Left ventricle myocardium inferior (tissue), 1 donor: ENCODE data around the gene TLR5. TPM values are rescaled to one million over a fixed set of nuclear protein-coding genes. Genes with fewer than 3 reads are reported as not detected.

ENCODE experiments used
- DNase-seq: peaks from one replicate; pipeline ENCODE4 v3.0.0-alpha.2; 2020
- H3K27ac ChIP-seq: fragments of 200-600 bp; replicated peaks from 2 replicates; pipeline ENCODE4 v1.8.0; 2021
- H3K27me3 ChIP-seq: fragments of 200-600 bp; 2 replicates; pipeline ENCODE4 v1.8.0; 2021; ENCODE audit warnings: low read depth
- H3K36me3 ChIP-seq: fragments of 200-600 bp; 2 replicates; pipeline ENCODE4 v1.8.0; 2021
- H3K4me1 ChIP-seq: fragments of 200-600 bp; 2 replicates; pipeline ENCODE4 v1.8.0; 2021
- H3K4me3 ChIP-seq: fragments of 200-600 bp; 2 replicates; pipeline ENCODE4 v1.8.0; 2021; ENCODE audit warnings: mild to moderate bottlenecking, moderate library complexity
- H3K9me3 ChIP-seq: fragments of 200-600 bp; replicated peaks from 2 replicates; pipeline ENCODE4 v1.8.0; 2021
- intact Hi-C: fragments of 100-400 bp; cut with micrococcal nuclease; formaldehyde crosslinking; loops from one replicate; pipeline ENCODE4 v1.11.0; 2022
- total RNA-seq: library from RNA; stranded (reverse); fragmentation: NEBNext Ultra II Directional; extraction: Animal tissue kit (Norgen Biotek cat#: 25700); gene quantifications from one replicate; pipeline ENCODE4 v1.2.1, GENCODE V29; 2021
- TF ChIP-seq, protein P1 (sequence below): fragments of 200-600 bp; IDR thresholded peaks from 2 replicates; pipeline ENCODE4 v1.8.0; 2021; ENCODE audit warnings: antibody characterized with exemption, mild to moderate bottlenecking, borderline replicate concordance
- donor health status: DM: no; HTN: yes; CAD: no; lungs with severe emphysema.

TLR5 gene
- total RNA-seq, 1 donor from 2014 or later: 2.3 TPM

DNA sequence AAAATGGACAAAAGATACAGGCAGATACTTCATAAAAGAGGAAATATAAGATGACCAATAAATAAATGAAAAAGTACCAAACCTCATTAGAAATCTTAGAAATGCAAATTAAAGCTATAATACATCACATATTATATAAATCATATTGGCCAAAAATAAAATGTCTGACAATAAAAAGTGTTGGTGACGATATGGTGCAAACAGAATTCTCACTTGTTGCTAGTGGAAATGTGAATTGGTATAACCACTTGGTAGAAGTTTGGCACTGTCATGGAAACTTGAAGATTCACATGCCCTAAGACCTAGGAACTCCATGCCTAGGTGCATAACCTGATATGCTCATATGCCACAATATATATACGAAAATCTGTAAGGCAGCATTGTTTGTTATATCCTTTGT lies 4.4 kb upstream of the TLR5 start:
- H3K36me3 ChIP-seq: no peaks in the 10 kb centered on the region
- no peak for DNase-seq
- H3K9me3 ChIP-seq: peaks cover 16% of the 10 kb centered on the region
- H3K4me3 ChIP-seq: no peak overlapping the region
- no peak overlapping the region for H3K27ac ChIP-seq
- intact Hi-C loops: no loop called here
- H3K4me1 ChIP-seq: peaks cover 19% of the 10 kb centered on the region
- peaks cover 11% of the 10 kb centered on the region for H3K27me3 ChIP-seq
- TF ChIP-seq, protein P1, sequence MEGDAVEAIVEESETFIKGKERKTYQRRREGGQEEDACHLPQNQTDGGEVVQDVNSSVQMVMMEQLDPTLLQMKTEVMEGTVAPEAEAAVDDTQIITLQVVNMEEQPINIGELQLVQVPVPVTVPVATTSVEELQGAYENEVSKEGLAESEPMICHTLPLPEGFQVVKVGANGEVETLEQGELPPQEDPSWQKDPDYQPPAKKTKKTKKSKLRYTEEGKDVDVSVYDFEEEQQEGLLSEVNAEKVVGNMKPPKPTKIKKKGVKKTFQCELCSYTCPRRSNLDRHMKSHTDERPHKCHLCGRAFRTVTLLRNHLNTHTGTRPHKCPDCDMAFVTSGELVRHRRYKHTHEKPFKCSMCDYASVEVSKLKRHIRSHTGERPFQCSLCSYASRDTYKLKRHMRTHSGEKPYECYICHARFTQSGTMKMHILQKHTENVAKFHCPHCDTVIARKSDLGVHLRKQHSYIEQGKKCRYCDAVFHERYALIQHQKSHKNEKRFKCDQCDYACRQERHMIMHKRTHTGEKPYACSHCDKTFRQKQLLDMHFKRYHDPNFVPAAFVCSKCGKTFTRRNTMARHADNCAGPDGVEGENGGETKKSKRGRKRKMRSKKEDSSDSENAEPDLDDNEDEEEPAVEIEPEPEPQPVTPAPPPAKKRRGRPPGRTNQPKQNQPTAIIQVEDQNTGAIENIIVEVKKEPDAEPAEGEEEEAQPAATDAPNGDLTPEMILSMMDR: no peak

- H3K27ac ChIP-seq: no peak overlapping the region
- intact Hi-C loops: no loop called here
- peaks cover 16% of the 10 kb centered on the region for H3K9me3 ChIP-seq
- H3K27me3 ChIP-seq: peaks cover 11% of the 10 kb centered on the region
- no peaks in the 10 kb centered on the region for H3K36me3 ChIP-seq
- DNase-seq: no peak
- H3K4me1 ChIP-seq: peaks cover 25% of the 10 kb centered on the region
- H3K4me3 ChIP-seq: no peak overlapping the region
- TF ChIP-seq, protein P1: no peak
Measured at GRCh38 chr1:223146745-223147144, 3.7 kb upstream of the TLR5 start.

GRCh38 chr1:223144914-223145313 lies 1.9 kb upstream of the TLR5 start:
- no peak for DNase-seq
- H3K4me1 ChIP-seq: peaks cover 30% of the 10 kb centered on the region
- TF ChIP-seq, protein P1: no peak
- H3K27me3 ChIP-seq: no peaks in the 10 kb centered on the region
- peaks cover 16% of the 10 kb centered on the region for H3K9me3 ChIP-seq
- no peak overlapping the region for H3K4me3 ChIP-seq
- no peak overlapping the region for H3K27ac ChIP-seq
- no peaks in the 10 kb centered on the region for H3K36me3 ChIP-seq
- intact Hi-C loops: no loop called here

- H3K27ac ChIP-seq: no peak overlapping the region
Measured at GRCh38 chr1:223144431-223144830, 1.4 kb upstream of the TLR5 start.

GRCh38 chr1:223143537-223144248 lies 645 bp upstream of the TLR5 start:
- Histone ChIP-seq H3K4me3 (peak overlapping the region; percentile 74), H3K9me3 (peaks cover 16% of the 10 kb centered on the region), H3K36me3 (no peaks in the 10 kb centered on the region), H3K4me1 (peaks cover 30% of the 10 kb centered on the region), H3K27ac (peak overlapping the region; percentile 42), H3K27me3 (no peaks in the 10 kb centered on the region)
- TF ChIP-seq, protein P1: no peak
- intact Hi-C loops: no loop called here
- DNase-seq: peak; percentile 24

More at GRCh38 chr1:223144431-223144830, 1.4 kb upstream of the TLR5 start:
- no peak for DNase-seq
- peaks cover 30% of the 10 kb centered on the region for H3K4me1 ChIP-seq
- H3K36me3 ChIP-seq: no peaks in the 10 kb centered on the region
- intact Hi-C loops: no loop called here
- H3K9me3 ChIP-seq: peaks cover 16% of the 10 kb centered on the region
- H3K4me3 ChIP-seq: no peak overlapping the region
- no peaks in the 10 kb centered on the region for H3K27me3 ChIP-seq
- TF ChIP-seq, protein P1: no peak
